OCI-LY7 (cell line): ENCODE data around the gene TXNRD1. TPM values are rescaled to one million over a fixed set of nuclear protein-coding genes. Genes with fewer than 3 reads are reported as not detected.

Experiments used
- BruUV-seq: library from RNA; stranded (reverse); fragments of 400-500 nt; replicated peaks from 2 replicates; lab custom pipeline; 2021; lab: Mats Ljungman, UMichigan
- CTCF ChIA-PET: fragments of 300-600 bp; sonication (Branson Sonifier 250); formaldehyde crosslinking; loops from one replicate; lab custom pipeline; 2022; ENCODE audit warnings: antibody characterized with exemption; ENCODE audit not compliant: unreplicated experiment; lab: Charles Lee
- POLR2A ChIA-PET: fragments of 300-600 bp; sonication (Branson Sonifier 250); formaldehyde crosslinking; loops from one replicate; lab custom pipeline; 2022; ENCODE audit warnings: antibody characterized with exemption; lab: Charles Lee
- DNase-seq: peaks from one replicate; pipeline ENCODE4 v3.0.0-alpha.2; 2015; ENCODE audit warnings: low spot score
- H2AFZ ChIP-seq: fragments of 200-600 bp; sonication (generic), shearing (Covaris generic); 2 replicates; pipeline ENCODE4 v1.6.1; 2014; ENCODE audit warnings: mild to moderate bottlenecking, antibody characterized with exemption, low read length, moderate library complexity
- H3K27ac ChIP-seq: fragments of 200-600 bp; sonication (generic); 2 replicates; pipeline ENCODE4 v1.5.1; 2014; ENCODE audit warnings: mixed run types, low read depth, mild to moderate bottlenecking, moderate library complexity, low read length, inconsistent platforms; ENCODE audit not compliant: poor library complexity, severe bottlenecking
- H3K36me3 ChIP-seq: fragments of 200-600 bp; sonication (generic); 2 replicates; pipeline ENCODE4 v1.6.1; 2014; ENCODE audit warnings: mild to moderate bottlenecking, antibody characterized with exemption, low read length, moderate library complexity, mixed read lengths; ENCODE audit not compliant: insufficient read depth
- H3K4me1 ChIP-seq: fragments of 200-600 bp; sonication (generic); 2 replicates; pipeline ENCODE4 v1.5.1; 2014; ENCODE audit warnings: mild to moderate bottlenecking, low read length; ENCODE audit not compliant: insufficient read depth, poor library complexity, severe bottlenecking
- H3K4me2 ChIP-seq: fragments of 200-600 bp; sonication (generic); 2 replicates; pipeline ENCODE4 v1.6.1; 2014; ENCODE audit warnings: mild to moderate bottlenecking, low read length
- H3K4me3 ChIP-seq: fragments of 200-600 bp; sonication (generic); 2 replicates; pipeline ENCODE4 v1.5.1; 2014; ENCODE audit warnings: mild to moderate bottlenecking, low read depth, low read length; ENCODE audit not compliant: poor library complexity, severe bottlenecking
- H3K79me2 ChIP-seq: fragments of 200-600 bp; sonication (generic); 2 replicates; pipeline ENCODE4 v1.6.1; 2016; ENCODE audit warnings: low read depth, mild to moderate bottlenecking, low read length, moderate library complexity, mixed read lengths; ENCODE audit not compliant: insufficient read depth
- H3K9me2 ChIP-seq: fragments of 200-600 bp; sonication (generic); 2 replicates; pipeline ENCODE4 v1.6.1; 2016; ENCODE audit warnings: mild to moderate bottlenecking, low read length, mixed read lengths; ENCODE audit not compliant: insufficient read depth
- H3K9me3 ChIP-seq: fragments of 200-600 bp; sonication (generic); 2 replicates; pipeline ENCODE4 v1.6.1; 2014; ENCODE audit warnings: mild to moderate bottlenecking, mixed run types, low read length, mixed read lengths
- H4K20me1 ChIP-seq: fragments of 200-600 bp; sonication (generic); 2 replicates; pipeline ENCODE4 v1.6.1; 2014; ENCODE audit warnings: mild to moderate bottlenecking, antibody characterized with exemption, low read length, moderate library complexity, mixed read lengths; ENCODE audit not compliant: insufficient read depth
- EZH2phosphoT487 ChIP-seq: fragments of 200-600 bp; sonication (generic); IDR thresholded peaks from 2 replicates; pipeline ENCODE4 v1.6.1; 2018; ENCODE audit warnings: low read depth, borderline replicate concordance, mild to moderate bottlenecking, mixed run types, antibody characterized with exemption, low read length, moderate library complexity, mixed read lengths
- intact Hi-C: fragments of 100-400 bp; cut with micrococcal nuclease; formaldehyde crosslinking; loops from one replicate; pipeline ENCODE4 v1.10.0; 2022; ENCODE audit not compliant: unreplicated experiment
- total RNA-seq, 2 experiments: library from RNA; depleted of rRNA in 1 of 2; stranded (reverse); fragments of >200 nt in 1 of 2; shearing (Covaris generic) in 1 of 2; gene quantifications; 2 replicates each; pipeline ENCODE4 v1.2.3, GENCODE V29; 2014 to 2022
- TF ChIP-seq, protein P1 (sequence below): fragments of 200-600 bp; sonication (generic); conservative IDR thresholded peaks from 2 replicates; pipeline ENCODE4 v1.5.1; 2014; ENCODE audit warnings: mild to moderate bottlenecking, antibody characterized with exemption, low read length, moderate library complexity, mixed read lengths

The TXNRD1 gene
- total RNA-seq, 2 experiments from 2014 or later: 117 to 132 TPM

DNA sequence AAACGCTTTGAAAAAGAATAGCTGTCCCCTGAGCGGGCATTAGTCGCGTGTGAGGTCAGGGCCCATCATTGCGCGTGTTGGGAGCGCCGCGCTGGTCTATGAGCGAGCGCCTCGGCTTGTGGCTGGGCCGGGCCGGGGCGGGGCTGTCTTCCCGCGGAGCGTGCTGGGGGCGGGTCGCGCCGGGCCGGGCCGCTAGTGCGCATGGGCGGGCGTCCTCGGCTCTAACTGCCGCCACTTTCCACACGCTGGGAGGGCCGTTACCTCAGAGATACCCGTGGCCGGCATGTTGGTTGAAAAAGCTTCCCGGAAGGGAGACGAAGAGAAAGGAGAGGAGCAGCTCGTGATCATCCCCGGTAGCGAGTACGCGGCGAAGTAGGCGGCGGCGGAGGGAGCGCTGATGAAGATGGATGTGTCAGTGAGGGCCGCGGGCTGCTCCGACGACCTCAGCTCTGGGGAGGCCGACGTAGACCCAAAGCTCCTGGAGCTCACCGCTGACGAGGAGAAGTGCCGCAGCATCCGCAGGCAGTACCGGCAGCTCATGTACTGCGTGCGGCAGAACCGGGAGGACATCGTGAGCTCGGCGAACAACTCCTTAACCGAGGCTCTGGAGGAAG, 88.1 kb downstream of the TXNRD1 start, which contains the start of gene EID3:
EID3 (plus strand) TSS at position 202 of the 614 bp plus-strand sequence; CDS start at position 398, 196 bp downstream.
- peaks cover 27% of the 10 kb centered on the region for H3K4me1 ChIP-seq
- TF ChIP-seq, protein P1, sequence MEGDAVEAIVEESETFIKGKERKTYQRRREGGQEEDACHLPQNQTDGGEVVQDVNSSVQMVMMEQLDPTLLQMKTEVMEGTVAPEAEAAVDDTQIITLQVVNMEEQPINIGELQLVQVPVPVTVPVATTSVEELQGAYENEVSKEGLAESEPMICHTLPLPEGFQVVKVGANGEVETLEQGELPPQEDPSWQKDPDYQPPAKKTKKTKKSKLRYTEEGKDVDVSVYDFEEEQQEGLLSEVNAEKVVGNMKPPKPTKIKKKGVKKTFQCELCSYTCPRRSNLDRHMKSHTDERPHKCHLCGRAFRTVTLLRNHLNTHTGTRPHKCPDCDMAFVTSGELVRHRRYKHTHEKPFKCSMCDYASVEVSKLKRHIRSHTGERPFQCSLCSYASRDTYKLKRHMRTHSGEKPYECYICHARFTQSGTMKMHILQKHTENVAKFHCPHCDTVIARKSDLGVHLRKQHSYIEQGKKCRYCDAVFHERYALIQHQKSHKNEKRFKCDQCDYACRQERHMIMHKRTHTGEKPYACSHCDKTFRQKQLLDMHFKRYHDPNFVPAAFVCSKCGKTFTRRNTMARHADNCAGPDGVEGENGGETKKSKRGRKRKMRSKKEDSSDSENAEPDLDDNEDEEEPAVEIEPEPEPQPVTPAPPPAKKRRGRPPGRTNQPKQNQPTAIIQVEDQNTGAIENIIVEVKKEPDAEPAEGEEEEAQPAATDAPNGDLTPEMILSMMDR: no peak
- no peak for TF ChIP-seq EZH2phosphoT487
- H3K9me3 ChIP-seq: no peaks in the 10 kb centered on the region
- peak within 1 kb of the TSS; percentile 64 for H3K4me3 ChIP-seq
- peak within 1 kb of the TSS; percentile 47 for H3K27ac ChIP-seq
- ChIA-PET POLR2A (interaction anchor here (0.7 to 2.9 kb wide), 9 partner anchors 9 to 980 kb away, joined by 3 to 11 read pairs (median 4); no protein-coding TSS in a partner anchor), CTCF (interaction anchor here (2.0 kb wide), 1 partner anchor 17 kb away, joined by 7 read pairs; no protein-coding TSS in a partner anchor)
- peaks cover 85% of the 10 kb centered on the region for H3K36me3 ChIP-seq
- peak within 1 kb of the TSS; percentile 63 for H3K4me2 ChIP-seq
- peak; percentile 70 for DNase-seq
- H2AFZ ChIP-seq: no peak within 1 kb of the TSS
- no TSS peak for BruUV-seq
- intact Hi-C loops: no loop called here
- H4K20me1 ChIP-seq: peaks cover 30% of the 10 kb centered on the region
- H3K79me2 ChIP-seq: peaks cover 98% of the 10 kb centered on the region
- H3K9me2 ChIP-seq: no peaks in the 10 kb centered on the region

DNA sequence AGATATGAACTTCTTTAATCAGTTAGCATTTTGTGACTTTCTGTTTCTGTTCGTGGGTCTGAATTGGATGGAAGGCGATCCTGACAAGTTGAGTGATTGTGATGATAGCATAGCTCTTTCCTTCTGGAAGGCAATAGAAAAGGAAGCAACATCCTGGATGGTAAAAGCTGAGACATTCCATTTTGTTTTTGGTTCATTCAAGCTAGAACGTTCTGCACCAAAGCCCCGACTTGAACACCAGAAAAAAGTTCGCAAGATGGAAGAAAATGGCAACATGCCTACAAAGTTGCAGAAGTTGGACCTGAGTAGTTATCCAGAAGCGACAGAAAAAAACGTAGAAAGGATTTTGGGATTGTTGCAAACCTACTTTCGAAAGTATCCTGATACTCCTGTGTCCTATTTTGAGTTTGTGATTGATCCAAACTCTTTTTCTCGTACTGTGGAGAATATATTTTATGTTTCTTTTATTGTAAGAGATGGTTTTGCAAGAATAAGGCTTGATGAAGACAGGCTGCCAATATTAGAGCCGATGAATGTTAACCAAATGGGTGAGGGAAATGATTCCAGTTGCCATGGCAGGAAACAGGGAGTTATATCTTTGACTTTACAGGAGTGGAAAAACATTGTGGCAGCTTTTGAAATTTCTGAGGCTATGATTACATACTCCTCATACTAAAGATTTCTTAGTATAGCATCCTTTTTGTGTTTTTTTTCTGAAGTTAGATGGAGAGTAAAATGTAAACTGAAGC, 88.9 kb downstream of the TXNRD1 start:
- peaks cover 27% of the 10 kb centered on the region for H3K4me1 ChIP-seq
- peaks cover 98% of the 10 kb centered on the region for H3K79me2 ChIP-seq
- H3K4me2 ChIP-seq: peak overlapping the region; percentile 63
- peaks cover 30% of the 10 kb centered on the region for H4K20me1 ChIP-seq
- peak overlapping the region; percentile 47 for H3K27ac ChIP-seq
- intact Hi-C loops: no loop called here
- H2AFZ ChIP-seq: no peak overlapping the region
- CTCF ChIA-PET: interaction anchor here (2.0 kb wide), 1 partner anchor 18 kb away, joined by 7 read pairs; no protein-coding TSS in a partner anchor
- no peaks in the 10 kb centered on the region for H3K9me3 ChIP-seq
- DNase-seq: no peak
- POLR2A ChIA-PET: interaction anchor here (0.7 to 2.9 kb wide), 6 partner anchors 12 to 980 kb away, joined by 3 to 11 read pairs (median 4); no protein-coding TSS in a partner anchor
- peak overlapping the region; percentile 64 for H3K4me3 ChIP-seq
- peaks cover 83% of the 10 kb centered on the region for H3K36me3 ChIP-seq
- BruUV-seq: TSS peak; percentile 8
- TF ChIP-seq, protein P1: no peak
- TF ChIP-seq EZH2phosphoT487: no peak
- no peaks in the 10 kb centered on the region for H3K9me2 ChIP-seq
